H1 (cell line): Measurements from ENCODE around the gene SCAMP3. TPM values are rescaled to one million over a fixed set of nuclear protein-coding genes. Genes with fewer than 3 reads are reported as not detected.

Experiments used
- BRCA1 ChIP-seq: IDR thresholded peaks from 2 replicates; pipeline ENCODE4 v1.6.1; 2012; ENCODE audit warnings: low read depth, low read length, improper control_type of control experiment
- TBP ChIP-seq: IDR thresholded peaks from 2 replicates; pipeline ENCODE4 v1.6.1; 2011; ENCODE audit warnings: low read depth, low read length, improper control_type of control experiment
- polyA plus RNA-seq, 7 experiments: library from polyadenylated mRNA; depleted of rRNA in 3 of 7; stranded (reverse) in 5 of 7; unstranded in 2 of 7; fragments of >200 nt in 5 of 7; fragments of 200-250 nt in 2 of 7; gene quantifications; 1 replicate in 5 of 7; 2 replicates in 1 of 7; 4 replicates in 1 of 7; pipeline versions ENCODE4 v1.2.1 to v1.2.3, GENCODE V29; 2011 to 2013; ENCODE audit warnings: missing spikeins in 2 of 7, mixed read lengths in 2 of 7
- total RNA-seq: library from RNA; stranded (reverse); fragmentation: NEBNext Ultra II Directional; extraction: Animal tissue kit (Norgen Biotek cat#: 25700); gene quantifications from 2 replicates; pipeline ENCODE4 v1.2.1, GENCODE V29; 2021
- TF ChIP-seq, protein P1 (sequence below): fragments of 300-600 bp; sonication (generic); IDR thresholded peaks from 2 replicates; pipeline ENCODE4 v1.7.1; 2012; ENCODE audit warnings: low read length, moderate library complexity, mild to moderate bottlenecking, inconsistent platforms; ENCODE audit not compliant: insufficient replicate concordance
- TF ChIP-seq, protein P2 (sequence below): IDR thresholded peaks from 2 replicates; pipeline ENCODE4 v1.6.1; 2012; ENCODE audit warnings: inconsistent platforms
- TF ChIP-seq, protein P3 (sequence below): IDR thresholded peaks from 2 replicates; pipeline ENCODE4 v1.6.1; 2012; ENCODE audit warnings: low read length, inconsistent platforms

SCAMP3 gene
- total and polyA plus RNA-seq, 2 of the 8 experiments (the other 6 are each of a cell fraction or from before 2014, with no cell fraction given) = 48.9 to 143 TPM

DNA sequence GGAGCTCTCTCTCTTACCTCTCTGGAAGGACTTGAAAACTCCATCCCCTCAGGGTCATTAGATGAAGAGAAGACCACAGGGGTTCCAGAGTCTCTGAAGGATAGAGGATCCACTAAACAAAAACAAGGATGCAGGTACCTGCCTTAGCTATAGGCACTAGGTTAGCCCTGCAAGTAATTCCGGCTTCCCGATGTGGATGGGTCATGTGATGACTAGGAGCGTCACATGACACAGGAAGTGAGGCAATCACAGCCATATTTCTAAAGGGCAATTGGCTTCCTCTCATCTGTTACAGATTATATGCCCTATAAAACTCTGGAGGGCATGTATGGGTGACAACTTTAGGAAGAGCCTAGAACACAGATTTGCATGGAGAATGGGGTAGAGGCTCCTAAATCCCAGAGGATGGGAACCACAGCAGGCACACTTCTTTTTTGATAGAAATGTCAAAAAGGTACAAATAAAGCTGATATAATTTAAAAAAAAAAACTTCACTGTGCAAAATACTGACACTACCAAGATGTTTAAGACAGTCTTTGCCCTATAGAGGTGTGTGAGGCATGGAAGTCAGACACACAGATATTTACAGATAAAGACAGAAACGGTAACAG lies 21.0 kb downstream of the SCAMP3 start (continued):
- TF ChIP-seq, protein P1, sequence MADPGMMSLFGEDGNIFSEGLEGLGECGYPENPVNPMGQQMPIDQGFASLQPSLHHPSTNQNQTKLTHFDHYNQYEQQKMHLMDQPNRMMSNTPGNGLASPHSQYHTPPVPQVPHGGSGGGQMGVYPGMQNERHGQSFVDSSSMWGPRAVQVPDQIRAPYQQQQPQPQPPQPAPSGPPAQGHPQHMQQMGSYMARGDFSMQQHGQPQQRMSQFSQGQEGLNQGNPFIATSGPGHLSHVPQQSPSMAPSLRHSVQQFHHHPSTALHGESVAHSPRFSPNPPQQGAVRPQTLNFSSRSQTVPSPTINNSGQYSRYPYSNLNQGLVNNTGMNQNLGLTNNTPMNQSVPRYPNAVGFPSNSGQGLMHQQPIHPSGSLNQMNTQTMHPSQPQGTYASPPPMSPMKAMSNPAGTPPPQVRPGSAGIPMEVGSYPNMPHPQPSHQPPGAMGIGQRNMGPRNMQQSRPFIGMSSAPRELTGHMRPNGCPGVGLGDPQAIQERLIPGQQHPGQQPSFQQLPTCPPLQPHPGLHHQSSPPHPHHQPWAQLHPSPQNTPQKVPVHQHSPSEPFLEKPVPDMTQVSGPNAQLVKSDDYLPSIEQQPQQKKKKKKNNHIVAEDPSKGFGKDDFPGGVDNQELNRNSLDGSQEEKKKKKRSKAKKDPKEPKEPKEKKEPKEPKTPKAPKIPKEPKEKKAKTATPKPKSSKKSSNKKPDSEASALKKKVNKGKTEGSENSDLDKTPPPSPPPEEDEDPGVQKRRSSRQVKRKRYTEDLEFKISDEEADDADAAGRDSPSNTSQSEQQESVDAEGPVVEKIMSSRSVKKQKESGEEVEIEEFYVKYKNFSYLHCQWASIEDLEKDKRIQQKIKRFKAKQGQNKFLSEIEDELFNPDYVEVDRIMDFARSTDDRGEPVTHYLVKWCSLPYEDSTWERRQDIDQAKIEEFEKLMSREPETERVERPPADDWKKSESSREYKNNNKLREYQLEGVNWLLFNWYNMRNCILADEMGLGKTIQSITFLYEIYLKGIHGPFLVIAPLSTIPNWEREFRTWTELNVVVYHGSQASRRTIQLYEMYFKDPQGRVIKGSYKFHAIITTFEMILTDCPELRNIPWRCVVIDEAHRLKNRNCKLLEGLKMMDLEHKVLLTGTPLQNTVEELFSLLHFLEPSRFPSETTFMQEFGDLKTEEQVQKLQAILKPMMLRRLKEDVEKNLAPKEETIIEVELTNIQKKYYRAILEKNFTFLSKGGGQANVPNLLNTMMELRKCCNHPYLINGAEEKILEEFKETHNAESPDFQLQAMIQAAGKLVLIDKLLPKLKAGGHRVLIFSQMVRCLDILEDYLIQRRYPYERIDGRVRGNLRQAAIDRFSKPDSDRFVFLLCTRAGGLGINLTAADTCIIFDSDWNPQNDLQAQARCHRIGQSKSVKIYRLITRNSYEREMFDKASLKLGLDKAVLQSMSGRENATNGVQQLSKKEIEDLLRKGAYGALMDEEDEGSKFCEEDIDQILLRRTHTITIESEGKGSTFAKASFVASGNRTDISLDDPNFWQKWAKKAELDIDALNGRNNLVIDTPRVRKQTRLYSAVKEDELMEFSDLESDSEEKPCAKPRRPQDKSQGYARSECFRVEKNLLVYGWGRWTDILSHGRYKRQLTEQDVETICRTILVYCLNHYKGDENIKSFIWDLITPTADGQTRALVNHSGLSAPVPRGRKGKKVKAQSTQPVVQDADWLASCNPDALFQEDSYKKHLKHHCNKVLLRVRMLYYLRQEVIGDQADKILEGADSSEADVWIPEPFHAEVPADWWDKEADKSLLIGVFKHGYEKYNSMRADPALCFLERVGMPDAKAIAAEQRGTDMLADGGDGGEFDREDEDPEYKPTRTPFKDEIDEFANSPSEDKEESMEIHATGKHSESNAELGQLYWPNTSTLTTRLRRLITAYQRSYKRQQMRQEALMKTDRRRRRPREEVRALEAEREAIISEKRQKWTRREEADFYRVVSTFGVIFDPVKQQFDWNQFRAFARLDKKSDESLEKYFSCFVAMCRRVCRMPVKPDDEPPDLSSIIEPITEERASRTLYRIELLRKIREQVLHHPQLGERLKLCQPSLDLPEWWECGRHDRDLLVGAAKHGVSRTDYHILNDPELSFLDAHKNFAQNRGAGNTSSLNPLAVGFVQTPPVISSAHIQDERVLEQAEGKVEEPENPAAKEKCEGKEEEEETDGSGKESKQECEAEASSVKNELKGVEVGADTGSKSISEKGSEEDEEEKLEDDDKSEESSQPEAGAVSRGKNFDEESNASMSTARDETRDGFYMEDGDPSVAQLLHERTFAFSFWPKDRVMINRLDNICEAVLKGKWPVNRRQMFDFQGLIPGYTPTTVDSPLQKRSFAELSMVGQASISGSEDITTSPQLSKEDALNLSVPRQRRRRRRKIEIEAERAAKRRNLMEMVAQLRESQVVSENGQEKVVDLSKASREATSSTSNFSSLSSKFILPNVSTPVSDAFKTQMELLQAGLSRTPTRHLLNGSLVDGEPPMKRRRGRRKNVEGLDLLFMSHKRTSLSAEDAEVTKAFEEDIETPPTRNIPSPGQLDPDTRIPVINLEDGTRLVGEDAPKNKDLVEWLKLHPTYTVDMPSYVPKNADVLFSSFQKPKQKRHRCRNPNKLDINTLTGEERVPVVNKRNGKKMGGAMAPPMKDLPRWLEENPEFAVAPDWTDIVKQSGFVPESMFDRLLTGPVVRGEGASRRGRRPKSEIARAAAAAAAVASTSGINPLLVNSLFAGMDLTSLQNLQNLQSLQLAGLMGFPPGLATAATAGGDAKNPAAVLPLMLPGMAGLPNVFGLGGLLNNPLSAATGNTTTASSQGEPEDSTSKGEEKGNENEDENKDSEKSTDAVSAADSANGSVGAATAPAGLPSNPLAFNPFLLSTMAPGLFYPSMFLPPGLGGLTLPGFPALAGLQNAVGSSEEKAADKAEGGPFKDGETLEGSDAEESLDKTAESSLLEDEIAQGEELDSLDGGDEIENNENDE = no peak
- TF ChIP-seq TBP = peak; percentile 25; the same call in 1 of the 2 replicates
- TF ChIP-seq, protein P2, sequence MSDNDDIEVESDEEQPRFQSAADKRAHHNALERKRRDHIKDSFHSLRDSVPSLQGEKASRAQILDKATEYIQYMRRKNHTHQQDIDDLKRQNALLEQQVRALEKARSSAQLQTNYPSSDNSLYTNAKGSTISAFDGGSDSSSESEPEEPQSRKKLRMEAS = no peak
- TF ChIP-seq, protein P3, sequence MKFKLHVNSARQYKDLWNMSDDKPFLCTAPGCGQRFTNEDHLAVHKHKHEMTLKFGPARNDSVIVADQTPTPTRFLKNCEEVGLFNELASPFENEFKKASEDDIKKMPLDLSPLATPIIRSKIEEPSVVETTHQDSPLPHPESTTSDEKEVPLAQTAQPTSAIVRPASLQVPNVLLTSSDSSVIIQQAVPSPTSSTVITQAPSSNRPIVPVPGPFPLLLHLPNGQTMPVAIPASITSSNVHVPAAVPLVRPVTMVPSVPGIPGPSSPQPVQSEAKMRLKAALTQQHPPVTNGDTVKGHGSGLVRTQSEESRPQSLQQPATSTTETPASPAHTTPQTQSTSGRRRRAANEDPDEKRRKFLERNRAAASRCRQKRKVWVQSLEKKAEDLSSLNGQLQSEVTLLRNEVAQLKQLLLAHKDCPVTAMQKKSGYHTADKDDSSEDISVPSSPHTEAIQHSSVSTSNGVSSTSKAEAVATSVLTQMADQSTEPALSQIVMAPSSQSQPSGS = 0 out of 2 replicates have a peak, but pooled peaks have one; percentile 49
- TF ChIP-seq BRCA1 = no peak
- TF ChIP-seq, all 59 proteins: peak for 19
